Gastroesophageal sphincter (tissue), 4 donors: Measurements from ENCODE around the gene PALB2. TPM values are rescaled to one million over a fixed set of nuclear protein-coding genes. Genes with fewer than 3 reads are reported as not detected.

Source experiments
- ATAC-seq: fragments of 150-250 bp; one replicate; pipeline ENCODE4 v1.9.1; 2016; ENCODE audit warnings: mild to moderate bottlenecking, moderate library complexity
- H3K27ac ChIP-seq, 4 donors: fragments of 200-600 bp; sonication (generic) in 3 of 4; 1 replicate in 3 of 4; 2 replicates in 1 of 4; pipeline ENCODE4 v1.5.1; 2016 to 2019
- H3K27me3 ChIP-seq: fragments of 200-600 bp; sonication (generic); one replicate; pipeline ENCODE4 v1.5.1; 2019
- H3K36me3 ChIP-seq, 2 donors: fragments of 200-600 bp; sonication (generic); one replicate each; pipeline ENCODE4 v1.5.1; 2019; ENCODE audit warnings: control low read depth in 1 of 2
- H3K4me1 ChIP-seq, 3 donors: fragments of 200-600 bp; sonication (generic); 1 replicate in 2 of 3; 2 replicates in 1 of 3; pipeline ENCODE4 v1.5.1; 2016 to 2019; ENCODE audit warnings: control low read depth in 2 of 3
- H3K4me3 ChIP-seq, 2 donors: fragments of 200-600 bp; sonication (generic); one replicate each; pipeline ENCODE4 v1.5.1; 2019; ENCODE audit warnings: mild to moderate bottlenecking in 1 of 2, moderate library complexity in 1 of 2
- H3K9me3 ChIP-seq, 3 donors: fragments of 200-600 bp; sonication (generic); one replicate each; pipeline ENCODE4 v1.5.1; 2017 to 2019; ENCODE audit warnings: control low read depth in 2 of 3
- CTCF ChIP-seq, 4 experiments: fragments of 200-600 bp in 2 of 4; fragments of 450-650 bp in 2 of 4; sonication (generic) in 1 of 4; IDR thresholded peaks; one replicate each; pipeline ENCODE4 v1.5.1; 2017 to 2019; ENCODE audit warnings: antibody characterized with exemption in 4 of 4, mild to moderate bottlenecking in 2 of 4, moderate library complexity in 2 of 4
- EP300 ChIP-seq: sonication (generic); formaldehyde crosslinking; IDR thresholded peaks from one replicate; pipeline ENCODE4 v1.6.1; 2017; ENCODE audit warnings: antibody characterized with exemption, mild to moderate bottlenecking
- POLR2A ChIP-seq, 2 donors: fragments of 450-650 bp; IDR thresholded peaks; one replicate each; pipeline ENCODE4 v1.6.1; 2017; ENCODE audit warnings: antibody characterized with exemption in 2 of 2, mild to moderate bottlenecking in 2 of 2, moderate library complexity in 1 of 2
- POLR2AphosphoS5 ChIP-seq: sonication (generic); formaldehyde crosslinking; IDR thresholded peaks from one replicate; pipeline ENCODE4 v1.6.1; 2017; ENCODE audit warnings: antibody characterized with exemption
- WGBS, 2 donors: methylation state at CpG; one replicate each; pipeline ENCODE4 v1.1.5; 2018; ENCODE audit warnings: low coverage in 1 of 2; 5-methylcytosine and 5-hydroxymethylcytosine counted together
- total RNA-seq, 4 donors: library from RNA; depleted of rRNA; stranded (reverse); fragments of >200 nt; gene quantifications; one replicate each; pipeline ENCODE4 v1.1.0, GENCODE V29; 2016

Gene PALB2
- total RNA-seq, 4 donors from 2014 or later: 8.5 to 11.1 (median 9.7) TPM

- H3K27me3 ChIP-seq: no peaks in the 10 kb centered on the region
- peaks cover 4 to 43% (median 14%) of the 10 kb centered on the region in 3 donors for H3K4me1 ChIP-seq
- H3K4me3 ChIP-seq: peak within 1 kb of the TSS; percentile 85 to 99
- H3K27ac ChIP-seq: peak within 1 kb of the TSS; percentile 51 to 88 (median 85)
- 7 to 16% methylated on average over 7 to 13 of the region's 67 CpGs for WGBS, 2 donors
- no peaks in the 10 kb centered on the region for H3K9me3 ChIP-seq
- H3K36me3 ChIP-seq: peaks cover 0 to 41% of the 10 kb centered on the region in 2 donors
- TF ChIP-seq CTCF (IDR thresholded peaks at IDR 0.05): peak; percentile 97 to 100 (median 98)
- no peak for TF ChIP-seq POLR2AphosphoS5
- no peak for TF ChIP-seq EP300
- TF ChIP-seq POLR2A (IDR thresholded peaks at IDR 0.05): peak in 1 of 2 donors; percentile 25
- ATAC-seq: peak; percentile 99
These were observed 45.0 kb downstream of the PALB2 start, which contains the start of gene NDUFAB1 for GRCh38 chr16:23595951-23596720. Gene NDUFAB1, minus strand, starts transcription at chr16:23596316. Its CDS starts 26 bp downstream, at chr16:23596290.

- 7 to 8% methylated on average over 5 to 17 of the region's 34 CpGs for WGBS, 2 donors
- Histone ChIP-seq H3K4me3 (peak overlapping the region; percentile 85 to 99), H3K36me3 (peaks cover 0 to 41% of the 10 kb centered on the region in 2 donors), H3K9me3 (no peaks in the 10 kb centered on the region), H3K27ac (peak overlapping the region; percentile 51 to 88 (median 85)), H3K4me1 (peaks cover 4 to 43% (median 14%) of the 10 kb centered on the region in 3 donors), H3K27me3 (no peaks in the 10 kb centered on the region)
- no peak for TF ChIP-seq EP300
- no peak for TF ChIP-seq CTCF (IDR thresholded peaks at IDR 0.05)
- no peak for TF ChIP-seq POLR2AphosphoS5
- no peak for TF ChIP-seq POLR2A (IDR thresholded peaks at IDR 0.05)
- peak; percentile 3 for ATAC-seq
These were observed 45.7 kb downstream of the PALB2 start for GRCh38 chr16:23595246-23595950.

- H3K27ac ChIP-seq: no peak overlapping the region
These were observed 46.9 kb downstream of the PALB2 start for GRCh38 chr16:23594186-23594585.

GRCh38 chr16:23590181-23590580 lies 50.9 kb downstream of the PALB2 start:
- no peaks in the 10 kb centered on the region for H3K9me3 ChIP-seq
- H3K27ac ChIP-seq: no peak overlapping the region
- no peaks in the 10 kb centered on the region for H3K27me3 ChIP-seq
- 60 to 73% methylated on average over 2 to 3 of the region's 3 CpGs for WGBS, 2 donors
- H3K36me3 ChIP-seq: peaks cover 0 to 92% of the 10 kb centered on the region in 2 donors
- no peak overlapping the region for H3K4me3 ChIP-seq
- no peak for TF ChIP-seq EP300
- no peak for TF ChIP-seq POLR2AphosphoS5
- TF ChIP-seq POLR2A (IDR thresholded peaks at IDR 0.05): no peak
- no peak for TF ChIP-seq CTCF (IDR thresholded peaks at IDR 0.05)
- H3K4me1 ChIP-seq: peaks cover 3 to 37% (median 11%) of the 10 kb centered on the region in 3 donors
- ATAC-seq: no peak

More at GRCh38 chr16:23594186-23594585, 46.9 kb downstream of the PALB2 start:
- no peak for ATAC-seq
- Histone ChIP-seq H3K27me3 (no peaks in the 10 kb centered on the region), H3K9me3 (no peaks in the 10 kb centered on the region), H3K36me3 (peaks cover 0 to 52% of the 10 kb centered on the region in 2 donors), H3K4me3 (no peak overlapping the region), H3K4me1 (peaks cover 4 to 43% (median 14%) of the 10 kb centered on the region in 3 donors)
- no peak for TF ChIP-seq CTCF (IDR thresholded peaks at IDR 0.05)
- TF ChIP-seq POLR2A (IDR thresholded peaks at IDR 0.05): no peak
- TF ChIP-seq EP300: no peak
- no peak for TF ChIP-seq POLR2AphosphoS5
- WGBS, 2 donors: 88 to 94% methylated on average over 6 to 10 of the region's 12 CpGs
